Cardiac muscle cell (in vitro differentiated cells and primary cell): ENCODE data around the gene CXCR5. TPM values are rescaled to one million over a fixed set of nuclear protein-coding genes. Genes with fewer than 3 reads are reported as not detected.

Source experiments
- DNase-seq, 2 donors: peaks; one replicate each; pipeline versions ENCODE4 v3.0.0 to v3.0.0-alpha.2; 2010 to 2017; ENCODE audit warnings: low read depth in 1 of 2, low spot score in 1 of 2
- H3K27ac ChIP-seq: fragments of 200-600 bp; sonication (generic); 2 replicates; pipeline ENCODE4 v1.5.1; 2016
- H3K27me3 ChIP-seq: fragments of 200-600 bp; sonication (generic); 2 replicates; pipeline ENCODE4 v1.6.0; 2016; ENCODE audit warnings: control low read depth
- H3K36me3 ChIP-seq: fragments of 200-600 bp; sonication (generic); 2 replicates; pipeline ENCODE4 v1.5.1; 2016; ENCODE audit warnings: control low read depth
- H3K4me1 ChIP-seq: fragments of 200-600 bp; sonication (generic); 2 replicates; pipeline ENCODE4 v1.8.1; 2017; ENCODE audit warnings: low read depth, mild to moderate bottlenecking, mixed run types
- H3K4me3 ChIP-seq: fragments of 200-600 bp; sonication (generic); 2 replicates; pipeline ENCODE4 v1.5.1; 2016; ENCODE audit warnings: mild to moderate bottlenecking
- H3K9me3 ChIP-seq: fragments of 200-600 bp; sonication (generic); 2 replicates; pipeline ENCODE4 v1.5.1; 2017; ENCODE audit warnings: low read depth, mild to moderate bottlenecking, control low read depth
- polyA plus RNA-seq: library from polyadenylated mRNA; unstranded; fragments of >200 nt; fragmentation: Nextera tagmentation; extraction: Ambion mirVana; gene quantifications from 2 replicates; pipeline ENCODE4 v1.2.1, GENCODE V29; 2016
- total RNA-seq: library from RNA; depleted of rRNA; stranded (reverse); fragments of >200 nt; gene quantifications from 2 replicates; pipeline ENCODE4 v1.2.3, GENCODE V29; 2016
- TF ChIP-seq, protein P1 (sequence below): IDR thresholded peaks from 2 replicates; pipeline ENCODE4 v1.5.1; 2012; ENCODE audit warnings: low read depth, mild to moderate bottlenecking, low read length

CXCR5 gene
- total and polyA plus RNA-seq, 2 experiments from 2014 or later, result not detected

DNA sequence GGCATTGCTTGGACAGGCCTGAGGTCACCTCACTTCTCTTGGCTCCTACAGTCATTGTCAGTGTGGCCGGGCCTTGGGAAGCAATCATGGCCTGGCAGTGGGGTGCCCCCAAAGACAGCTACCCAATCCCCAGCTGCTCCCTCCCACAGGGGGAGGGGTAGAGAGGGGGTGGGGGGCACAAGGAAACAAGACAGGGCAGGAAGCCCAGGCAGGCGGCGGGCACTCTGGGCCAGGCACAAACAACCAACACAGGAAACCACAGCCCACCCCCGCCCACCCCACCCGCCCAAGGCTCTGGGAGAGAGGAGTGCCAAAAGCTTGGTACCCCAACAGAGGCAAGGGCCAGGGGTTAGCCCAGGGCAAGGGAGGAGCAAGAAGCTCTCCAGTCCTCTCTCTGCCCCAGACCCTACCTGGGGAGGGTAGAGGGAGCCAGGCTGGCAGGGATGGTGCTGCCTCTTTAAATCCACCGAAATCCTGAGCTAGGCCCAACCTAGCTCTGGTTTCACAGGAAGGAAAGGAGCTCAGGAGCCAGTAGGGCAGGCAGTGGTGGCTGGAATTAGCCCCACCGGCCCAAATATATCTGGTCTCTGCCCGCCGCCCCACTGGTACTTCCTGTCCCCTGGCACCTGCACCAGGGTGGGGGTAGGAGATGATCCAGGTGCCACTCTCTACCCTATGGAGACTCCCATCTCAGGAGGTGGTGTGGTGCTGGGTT lies 29.9 kb downstream of the CXCR5 start:
- H3K27ac ChIP-seq, result peak overlapping the region; percentile 98
- TF ChIP-seq, protein P1, sequence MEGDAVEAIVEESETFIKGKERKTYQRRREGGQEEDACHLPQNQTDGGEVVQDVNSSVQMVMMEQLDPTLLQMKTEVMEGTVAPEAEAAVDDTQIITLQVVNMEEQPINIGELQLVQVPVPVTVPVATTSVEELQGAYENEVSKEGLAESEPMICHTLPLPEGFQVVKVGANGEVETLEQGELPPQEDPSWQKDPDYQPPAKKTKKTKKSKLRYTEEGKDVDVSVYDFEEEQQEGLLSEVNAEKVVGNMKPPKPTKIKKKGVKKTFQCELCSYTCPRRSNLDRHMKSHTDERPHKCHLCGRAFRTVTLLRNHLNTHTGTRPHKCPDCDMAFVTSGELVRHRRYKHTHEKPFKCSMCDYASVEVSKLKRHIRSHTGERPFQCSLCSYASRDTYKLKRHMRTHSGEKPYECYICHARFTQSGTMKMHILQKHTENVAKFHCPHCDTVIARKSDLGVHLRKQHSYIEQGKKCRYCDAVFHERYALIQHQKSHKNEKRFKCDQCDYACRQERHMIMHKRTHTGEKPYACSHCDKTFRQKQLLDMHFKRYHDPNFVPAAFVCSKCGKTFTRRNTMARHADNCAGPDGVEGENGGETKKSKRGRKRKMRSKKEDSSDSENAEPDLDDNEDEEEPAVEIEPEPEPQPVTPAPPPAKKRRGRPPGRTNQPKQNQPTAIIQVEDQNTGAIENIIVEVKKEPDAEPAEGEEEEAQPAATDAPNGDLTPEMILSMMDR, result no peak
- no peak for DNase-seq
- no peak overlapping the region for H3K4me3 ChIP-seq
- H3K36me3 ChIP-seq, result no peaks in the 10 kb centered on the region
- no peaks in the 10 kb centered on the region for H3K27me3 ChIP-seq
- H3K4me1 ChIP-seq, result peaks cover 90% of the 10 kb centered on the region
- H3K9me3 ChIP-seq, result no peaks in the 10 kb centered on the region

DNA sequence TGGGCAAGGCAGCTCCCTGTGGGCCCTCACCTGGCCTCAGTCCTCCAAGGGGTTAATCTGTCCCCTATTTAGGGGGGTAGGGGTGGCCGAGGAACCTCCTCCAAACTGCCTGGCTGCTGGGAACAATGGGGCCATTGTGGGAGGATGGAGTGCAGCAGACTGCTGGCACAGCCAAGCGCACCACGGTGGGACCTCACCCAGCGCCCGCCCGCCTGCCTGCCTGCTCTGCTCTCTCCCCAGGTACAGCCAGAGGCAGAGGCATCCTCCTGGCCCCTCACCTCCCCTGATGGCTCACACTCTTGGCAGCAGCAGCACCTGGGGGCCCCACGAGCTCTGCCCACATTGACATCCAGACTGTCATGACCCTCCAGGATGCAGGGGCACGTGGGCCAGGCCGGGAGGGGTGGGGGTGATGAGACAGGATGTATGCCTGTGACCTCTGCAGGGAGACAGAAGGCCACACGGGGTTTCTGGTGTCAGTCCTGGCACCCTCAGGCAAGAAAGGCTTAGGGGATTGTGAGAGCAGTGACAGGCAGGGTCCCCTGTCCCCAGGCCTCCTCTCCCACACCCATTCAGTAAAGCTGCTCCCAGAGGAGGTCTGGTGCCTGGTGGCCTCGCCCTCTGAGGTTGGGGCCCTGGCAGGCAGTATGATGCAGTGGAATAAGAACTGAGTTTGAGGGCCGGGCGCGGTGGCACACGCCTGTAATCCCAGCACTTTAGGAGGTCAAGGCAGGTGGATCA lies 30.7 kb downstream of the CXCR5 start:
- H3K4me3 ChIP-seq, result no peak overlapping the region
- no peaks in the 10 kb centered on the region for H3K9me3 ChIP-seq
- H3K4me1 ChIP-seq, result peaks cover 92% of the 10 kb centered on the region
- TF ChIP-seq, protein P1, result no peak
- no peaks in the 10 kb centered on the region for H3K36me3 ChIP-seq
- peak overlapping the region; percentile 98 for H3K27ac ChIP-seq
- no peaks in the 10 kb centered on the region for H3K27me3 ChIP-seq
- DNase-seq, result peak in 1 of 2 donors; percentile 50

DNA sequence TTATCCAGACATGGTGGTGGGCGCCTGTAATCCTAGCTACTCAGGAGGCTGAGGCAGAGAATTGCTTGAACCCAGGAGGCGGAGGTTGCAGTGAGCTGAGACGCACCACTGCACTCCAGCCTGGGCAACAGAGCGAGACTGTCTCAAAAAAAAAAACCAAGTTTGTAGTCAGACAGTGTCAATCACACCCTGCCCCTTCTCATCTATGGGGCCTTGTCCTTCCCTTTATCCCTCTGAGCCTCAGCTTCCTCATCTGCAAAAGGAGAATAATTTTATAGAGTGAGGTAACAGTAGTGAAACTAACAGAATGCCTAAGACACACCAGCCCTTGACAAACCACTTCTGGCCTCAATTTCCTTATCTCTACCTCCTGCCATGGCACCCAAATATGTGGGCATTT lies 31.3 kb downstream of the CXCR5 start:
- Histone ChIP-seq H3K27me3 (no peaks in the 10 kb centered on the region), H3K36me3 (no peaks in the 10 kb centered on the region), H3K9me3 (no peaks in the 10 kb centered on the region), H3K27ac (peak overlapping the region; percentile 89), H3K4me1 (peaks cover 92% of the 10 kb centered on the region), H3K4me3 (no peak overlapping the region)
- TF ChIP-seq, protein P1, result no peak
- no peak for DNase-seq

DNA sequence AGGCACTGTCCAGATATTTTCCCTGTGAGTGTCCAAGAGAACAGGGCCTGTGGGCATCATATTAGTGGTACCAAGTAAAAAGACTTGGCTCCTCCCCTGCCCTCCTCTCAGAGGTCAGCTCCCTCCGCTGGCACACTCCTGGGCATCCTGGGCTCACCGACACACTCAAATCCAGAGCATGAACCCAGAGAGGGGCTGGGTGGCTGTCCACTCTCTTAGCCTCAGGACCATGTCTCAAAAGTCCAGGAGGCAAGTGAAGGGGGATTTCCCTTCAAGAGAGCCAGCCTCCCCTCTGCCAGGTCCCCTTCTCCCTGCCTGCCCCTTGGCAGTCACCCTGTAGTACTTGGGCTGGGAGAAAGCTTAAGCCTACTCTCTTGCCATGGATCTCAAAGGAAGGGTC lies 31.7 kb downstream of the CXCR5 start:
- Histone ChIP-seq H3K4me3 (no peak overlapping the region), H3K27me3 (no peaks in the 10 kb centered on the region), H3K36me3 (no peaks in the 10 kb centered on the region), H3K9me3 (no peaks in the 10 kb centered on the region), H3K27ac (peak overlapping the region; percentile 89), H3K4me1 (peaks cover 93% of the 10 kb centered on the region)
- no peak for DNase-seq
- TF ChIP-seq, protein P1, result no peak

DNA sequence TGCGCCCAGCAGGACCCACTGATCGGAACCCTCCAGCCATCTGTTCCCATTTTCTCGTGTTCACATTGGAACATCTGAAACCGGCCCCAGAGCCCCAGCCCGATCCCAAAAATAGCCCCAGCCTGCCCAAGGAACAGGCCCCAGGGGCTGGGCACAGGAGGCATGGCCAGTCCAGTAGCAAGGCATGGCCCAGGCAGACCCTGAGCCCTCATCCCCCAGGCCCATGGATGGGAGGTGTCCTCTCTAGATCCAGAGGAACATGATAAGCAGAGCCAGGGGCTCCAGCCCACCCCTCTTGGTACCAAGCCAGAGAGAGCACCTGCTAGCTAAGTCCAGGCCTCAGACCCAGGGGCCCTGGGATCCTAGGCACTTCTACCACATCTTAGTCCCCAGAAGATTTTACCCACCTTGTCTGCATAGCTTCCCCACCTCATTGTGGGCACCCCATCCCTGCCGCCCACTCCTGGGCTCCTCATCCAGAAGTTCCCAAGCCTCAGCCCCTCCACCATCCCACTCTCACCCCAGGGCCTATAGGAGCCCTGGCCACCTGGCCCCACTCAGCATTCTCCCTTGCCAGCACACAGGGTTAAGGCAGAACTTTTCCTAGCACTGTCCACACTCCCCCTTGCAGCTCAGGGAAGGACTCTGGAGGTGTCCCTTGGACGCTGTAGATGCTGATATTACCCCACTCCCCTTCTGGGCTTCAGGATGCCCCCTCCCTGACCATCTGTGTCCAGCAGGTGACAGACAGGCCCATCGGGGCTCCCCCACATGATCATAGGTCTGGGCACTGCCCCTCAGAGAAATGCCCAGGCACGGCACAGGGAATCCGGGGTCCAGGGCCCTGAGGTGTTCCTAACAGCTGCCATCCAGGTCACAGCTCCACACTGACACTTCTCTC lies 32.5 kb downstream of the CXCR5 start:
- H3K36me3 ChIP-seq, result no peaks in the 10 kb centered on the region

More for the DNA sequence above, 32.5 kb downstream of the CXCR5 start:
- TF ChIP-seq, protein P1, result no peak
- H3K9me3 ChIP-seq, result no peaks in the 10 kb centered on the region
- H3K27ac ChIP-seq, result peak overlapping the region; percentile 89
- H3K4me3 ChIP-seq, result no peak overlapping the region
- peaks cover 94% of the 10 kb centered on the region for H3K4me1 ChIP-seq
- DNase-seq, result no peak
- H3K27me3 ChIP-seq, result no peaks in the 10 kb centered on the region
